Lower leg skin (tissue), 4 donors: ENCODE data around the gene STX4. TPM values are rescaled to one million over a fixed set of nuclear protein-coding genes. Genes with fewer than 3 reads are reported as not detected.

Experiments used
- DNase-seq, 2 donors: peaks; one replicate each; pipeline ENCODE4 v3.0.0-alpha.2; 2019; ENCODE audit warnings: low spot score in 2 of 2
- H3K4me3 ChIP-seq: fragments of 200-600 bp; sonication (generic); 2 replicates; pipeline ENCODE4 v1.5.1; 2017; ENCODE audit warnings: mild to moderate bottlenecking, low read depth; ENCODE audit not compliant: poor library complexity, severe bottlenecking
- POLR2A ChIP-seq, 2 donors: fragments of 450-650 bp; IDR thresholded peaks; one replicate each; pipeline ENCODE4 v1.6.1; 2016 to 2017; ENCODE audit warnings: antibody characterized with exemption in 2 of 2, mild to moderate bottlenecking in 1 of 2, moderate library complexity in 1 of 2
- WGBS, 2 donors: methylation state at CpG; one replicate each; pipeline ENCODE4 v1.1.5; 2018; 5-methylcytosine and 5-hydroxymethylcytosine counted together
- intact Hi-C: fragments of 100-400 bp; cut with DNase I; formaldehyde crosslinking; loops from one replicate; pipeline ENCODE4 v1.15.0; 2023; ENCODE audit warnings: low total_unique reads
- total RNA-seq, 4 donors: library from RNA; depleted of rRNA; stranded (reverse); fragments of >200 nt; gene quantifications; one replicate each; pipeline ENCODE4 v1.1.0, GENCODE V29; 2016
- TF ChIP-seq, protein P1 (sequence below), 3 donors: fragments of 450-650 bp; IDR thresholded peaks; one replicate each; pipeline ENCODE4 v1.5.1; 2016; ENCODE audit warnings: antibody characterized with exemption in 3 of 3, mild to moderate bottlenecking in 3 of 3, moderate library complexity in 2 of 3

STX4 gene
- total RNA-seq, 4 donors from 2014 or later = 38.7 to 53.1 (median 46.4) TPM

GRCh38 chr16:31033709-31034492, 543 bp downstream of the STX4 start:
- intact Hi-C loops = no loop called here
- TF ChIP-seq, protein P1, sequence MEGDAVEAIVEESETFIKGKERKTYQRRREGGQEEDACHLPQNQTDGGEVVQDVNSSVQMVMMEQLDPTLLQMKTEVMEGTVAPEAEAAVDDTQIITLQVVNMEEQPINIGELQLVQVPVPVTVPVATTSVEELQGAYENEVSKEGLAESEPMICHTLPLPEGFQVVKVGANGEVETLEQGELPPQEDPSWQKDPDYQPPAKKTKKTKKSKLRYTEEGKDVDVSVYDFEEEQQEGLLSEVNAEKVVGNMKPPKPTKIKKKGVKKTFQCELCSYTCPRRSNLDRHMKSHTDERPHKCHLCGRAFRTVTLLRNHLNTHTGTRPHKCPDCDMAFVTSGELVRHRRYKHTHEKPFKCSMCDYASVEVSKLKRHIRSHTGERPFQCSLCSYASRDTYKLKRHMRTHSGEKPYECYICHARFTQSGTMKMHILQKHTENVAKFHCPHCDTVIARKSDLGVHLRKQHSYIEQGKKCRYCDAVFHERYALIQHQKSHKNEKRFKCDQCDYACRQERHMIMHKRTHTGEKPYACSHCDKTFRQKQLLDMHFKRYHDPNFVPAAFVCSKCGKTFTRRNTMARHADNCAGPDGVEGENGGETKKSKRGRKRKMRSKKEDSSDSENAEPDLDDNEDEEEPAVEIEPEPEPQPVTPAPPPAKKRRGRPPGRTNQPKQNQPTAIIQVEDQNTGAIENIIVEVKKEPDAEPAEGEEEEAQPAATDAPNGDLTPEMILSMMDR (IDR thresholded peaks at IDR 0.05) = no peak
- no peak for TF ChIP-seq POLR2A (IDR thresholded peaks at IDR 0.05)
- WGBS, 2 donors = 1% methylated on average over 44 to 46 of the region's 47 CpGs
- peak overlapping the region; percentile 93 for H3K4me3 ChIP-seq
- peak; percentile 92 to 98 for DNase-seq

DNA sequence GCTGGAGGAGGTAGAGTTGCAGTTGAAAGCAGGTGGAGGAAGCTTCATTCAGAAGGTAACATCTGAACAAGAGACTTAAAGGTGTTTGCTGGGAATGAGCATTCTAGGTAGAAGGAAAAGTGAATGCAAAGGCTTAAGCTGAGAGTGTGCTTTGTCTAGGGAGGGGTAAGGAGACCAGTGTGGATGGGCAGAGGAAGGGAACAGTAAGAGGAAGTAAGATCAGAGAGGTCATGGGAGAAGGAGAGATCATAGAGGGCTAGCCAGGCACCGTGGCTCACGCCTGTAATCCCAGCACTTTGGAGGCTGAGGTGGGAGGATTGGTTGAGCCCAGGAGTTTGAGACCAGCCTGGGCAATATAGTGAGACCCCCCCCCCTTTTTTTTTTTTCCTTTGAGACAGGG, 3.3 kb downstream of the STX4 start:
- H3K4me3 ChIP-seq = no peak overlapping the region
- TF ChIP-seq, protein P1 (IDR thresholded peaks at IDR 0.05) = no peak
- no peak for TF ChIP-seq POLR2A (IDR thresholded peaks at IDR 0.05)
- DNase-seq = no peak
- intact Hi-C loops = no loop called here
- 37 to 70% methylated on average over 2 of the region's 2 CpGs for WGBS, 2 donors

DNA sequence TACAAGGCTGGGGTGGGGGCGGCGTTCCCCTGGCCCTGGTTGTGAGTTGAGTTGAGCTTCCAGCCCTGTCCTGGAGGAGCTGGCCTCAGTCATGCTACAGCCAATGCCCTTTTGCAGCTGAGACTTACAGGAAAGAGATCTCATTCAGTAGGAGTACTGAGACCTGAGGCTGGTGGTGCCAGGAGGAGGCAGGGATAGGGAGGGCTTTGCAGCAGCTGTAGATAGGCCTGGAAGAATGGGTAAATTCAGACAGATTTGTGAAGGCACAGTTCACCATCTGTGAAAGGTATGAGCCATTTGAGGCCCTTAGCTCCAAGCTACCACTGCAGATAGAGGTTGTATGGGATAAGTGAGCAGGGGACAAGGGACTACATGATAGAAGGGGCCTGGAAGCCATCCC, 5.6 kb downstream of the STX4 start:
- H3K4me3 ChIP-seq = no peak overlapping the region
- WGBS, 2 donors = 96 to 100% methylated on average over 2 of the region's 2 CpGs
- intact Hi-C loops = no loop called here
- DNase-seq = no peak
- no peak for TF ChIP-seq POLR2A (IDR thresholded peaks at IDR 0.05)
- TF ChIP-seq, protein P1 (IDR thresholded peaks at IDR 0.05) = no peak

- no peak for TF ChIP-seq POLR2A (IDR thresholded peaks at IDR 0.05)
- TF ChIP-seq, protein P1 (IDR thresholded peaks at IDR 0.05) = no peak
- 83 to 89% methylated on average over 10 of the region's 10 CpGs for WGBS, 2 donors
- H3K4me3 ChIP-seq = no peak overlapping the region
- no peak for DNase-seq
- intact Hi-C loops = no loop called here
These were observed 9.5 kb downstream of the STX4 start for GRCh38 chr16:31042866-31043265.

DNA sequence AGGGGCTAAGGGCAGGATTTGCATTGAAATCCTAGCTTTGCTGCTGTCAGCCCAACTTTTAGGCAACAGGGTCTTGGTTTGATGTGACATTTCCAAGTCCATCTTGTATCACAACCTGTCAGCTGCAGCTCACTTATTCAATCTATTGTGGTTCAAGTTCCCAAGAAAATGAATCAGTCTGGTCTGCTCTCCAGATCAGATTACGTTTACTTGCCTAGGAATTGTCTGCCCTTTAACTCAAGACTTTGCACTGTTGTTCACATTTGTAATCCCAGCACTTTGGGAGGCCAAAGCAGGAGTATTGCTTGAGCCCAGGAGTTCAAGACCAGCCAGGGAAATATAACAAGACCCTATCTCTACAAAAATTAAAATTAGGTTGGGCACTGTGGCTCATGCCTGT, 10.0 kb downstream of the STX4 start:
- intact Hi-C loops = no loop called here
- DNase-seq = no peak
- TF ChIP-seq POLR2A (IDR thresholded peaks at IDR 0.05) = no peak
- TF ChIP-seq, protein P1 (IDR thresholded peaks at IDR 0.05) = no peak
- 93 to 94% methylated on average over 1 of the region's 1 CpG for WGBS, 2 donors
- H3K4me3 ChIP-seq = no peak overlapping the region
